Activated T-cell treated with anti-CD3 and anti-CD28 coated beads, Interleukin-2, amount 50 U/mL, for 72 hours (primary cell): ENCODE results near the gene ATOX1. TPM values are rescaled to one million over a fixed set of nuclear protein-coding genes. Genes with fewer than 3 reads are reported as not detected.
A peak's percentile ranks its signal among the peaks of the same experiment; 100 is the strongest.

ENCODE experiments used
- ATAC-seq, 2 donors: fragments of 150-1000 bp; cut with Tn5 transposase; replicated peaks in 1 of 2; 2 replicates each; pipeline ENCODE4 v1.10.0; 2021; ENCODE audit warnings: moderate library complexity in 2 of 2, mild to moderate bottlenecking in 1 of 2
- DNase-seq, 2 donors: peaks; one replicate each; pipeline ENCODE4 v3.0.0; 2021 to 2022; ENCODE audit warnings: mixed read lengths in 1 of 2
- H3K27ac Mint-ChIP-seq: one replicate; pipeline ENCODE4 v1.8.0; 2022; ENCODE audit warnings: mild to moderate bottlenecking, moderate library complexity, mixed read lengths
- H3K27me3 Mint-ChIP-seq: one replicate; pipeline ENCODE4 v1.8.0; 2022; ENCODE audit warnings: low read depth, mixed read lengths
- H3K36me3 Mint-ChIP-seq, 2 donors: one replicate each; pipeline ENCODE4 v1.8.0; 2022; ENCODE audit warnings: mixed read lengths in 2 of 2, mild to moderate bottlenecking in 1 of 2; ENCODE audit not compliant: insufficient read depth in 2 of 2
- H3K4me1 Mint-ChIP-seq: one replicate; pipeline ENCODE4 v1.8.0; 2022; ENCODE audit warnings: low read depth, mixed read lengths
- H3K4me3 Mint-ChIP-seq, 2 donors: one replicate each; pipeline ENCODE4 v1.8.0; 2022; ENCODE audit warnings: mild to moderate bottlenecking in 2 of 2, mixed read lengths in 2 of 2, moderate library complexity in 2 of 2
- H3K9me3 Mint-ChIP-seq, 2 donors: one replicate each; pipeline ENCODE4 v1.8.0; 2022; ENCODE audit warnings: mixed read lengths in 2 of 2
- total RNA-seq, 2 donors: library from RNA; stranded (reverse); gene quantifications; one replicate each; pipeline ENCODE4 v1.2.3, GENCODE V29; 2022

ATOX1 gene
- total RNA-seq, 2 donors from 2014 or later: 56.1 to 68.0 TPM

DNA sequence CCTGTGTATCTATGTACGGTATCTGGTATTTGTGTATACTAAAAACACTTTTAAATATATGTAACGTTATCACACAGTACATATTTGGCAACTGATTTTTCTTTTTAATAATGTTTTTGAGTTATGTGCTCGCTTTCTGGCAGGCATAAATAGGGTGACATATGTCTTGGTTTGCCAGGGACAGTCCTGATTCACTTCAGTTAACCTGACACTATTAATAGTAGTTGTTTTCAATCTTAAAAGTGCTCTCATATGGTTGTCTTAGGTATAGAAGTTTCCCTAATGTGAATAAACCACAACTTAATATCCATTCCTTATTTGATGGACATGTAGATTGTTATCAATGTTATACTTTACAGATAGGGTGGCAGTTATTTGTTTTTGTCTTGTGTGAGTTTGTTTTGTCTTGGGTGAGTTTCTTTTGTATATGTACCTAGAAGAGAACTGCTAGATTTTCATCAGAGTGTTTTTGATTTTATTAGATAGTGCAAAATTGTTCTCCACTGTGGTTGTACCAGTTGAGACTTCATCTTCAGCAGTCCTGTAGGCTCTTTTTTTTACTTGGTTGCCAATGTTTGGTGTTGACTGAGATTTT, 21.2 kb upstream of the ATOX1 start:
- H3K9me3 Mint-ChIP-seq: no peaks in the 10 kb centered on the region
- no peaks in the 10 kb centered on the region for H3K27me3 Mint-ChIP-seq
- ATAC-seq (no peak), DNase-seq (no peak)
- H3K27ac Mint-ChIP-seq: peak overlapping the region; percentile 79
- peak overlapping the region in 1 of 2 donors; percentile 41 for H3K4me3 Mint-ChIP-seq
- peaks cover 89% of the 10 kb centered on the region for H3K4me1 Mint-ChIP-seq
- peaks cover 3 to 22% of the 10 kb centered on the region in 2 donors for H3K36me3 Mint-ChIP-seq

DNA sequence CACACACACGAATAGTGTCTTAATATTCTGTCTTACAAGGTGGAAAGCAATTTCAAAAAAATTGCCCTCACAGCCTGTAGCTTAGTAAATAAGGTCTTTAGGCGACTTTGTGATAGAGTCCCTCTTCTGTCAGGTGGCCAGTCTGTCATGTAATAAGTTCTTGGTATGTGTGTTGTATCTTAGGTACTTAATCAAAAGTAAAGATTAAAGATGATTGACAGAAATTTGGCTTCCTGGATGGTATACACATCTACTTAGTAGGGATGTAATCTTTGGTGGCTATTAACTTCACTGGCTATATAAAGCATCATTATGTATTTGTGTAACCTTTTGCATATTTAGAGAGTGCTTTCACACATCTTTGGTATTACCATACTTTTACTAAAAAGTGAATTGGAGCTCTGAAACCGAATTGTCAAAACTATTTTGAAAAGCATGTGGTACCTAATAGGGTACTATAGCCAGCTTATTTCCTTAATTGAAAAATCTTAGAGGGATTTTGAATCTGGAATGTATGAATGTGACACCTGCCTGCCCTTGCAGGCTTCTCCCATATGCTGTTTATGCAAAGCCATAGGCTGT, 16.7 kb upstream of the ATOX1 start:
- Mint-ChIP-seq H3K9me3 (no peaks in the 10 kb centered on the region), H3K4me3 (peak overlapping the region; percentile 72 to 83), H3K36me3 (peaks cover 5 to 25% of the 10 kb centered on the region in 2 donors), H3K4me1 (peaks cover 66% of the 10 kb centered on the region), H3K27ac (peak overlapping the region; percentile 72), H3K27me3 (no peaks in the 10 kb centered on the region)
- ATAC-seq (no peak), DNase-seq (no peak)

- Mint-ChIP-seq H3K9me3 (no peaks in the 10 kb centered on the region), H3K4me1 (peaks cover 58% of the 10 kb centered on the region), H3K27ac (peak overlapping the region; percentile 9), H3K27me3 (no peaks in the 10 kb centered on the region), H3K4me3 (peak overlapping the region; percentile 83 to 84), H3K36me3 (peaks cover 5 to 22% of the 10 kb centered on the region in 2 donors)
- no peak for DNase-seq
- no peak for ATAC-seq
Observed at GRCh38 chr5:151773951-151774350, 15.5 kb upstream of the ATOX1 start.

GRCh38 chr5:151772846-151773561, 14.6 kb upstream of the ATOX1 start:
- Mint-ChIP-seq H3K27ac (peak overlapping the region; percentile 43), H3K27me3 (no peaks in the 10 kb centered on the region), H3K36me3 (peaks cover 5 to 19% of the 10 kb centered on the region in 2 donors), H3K4me3 (peak overlapping the region; percentile 83 to 86), H3K4me1 (peaks cover 49% of the 10 kb centered on the region), H3K9me3 (no peaks in the 10 kb centered on the region)
- DNase-seq (no peak), ATAC-seq (no peak)

GRCh38 chr5:151772029-151772845, 13.8 kb upstream of the ATOX1 start:
- H3K4me3 Mint-ChIP-seq: peak overlapping the region; percentile 83 to 86
- no peaks in the 10 kb centered on the region for H3K27me3 Mint-ChIP-seq
- DNase-seq: peak; percentile 53 to 55
- no peaks in the 10 kb centered on the region for H3K9me3 Mint-ChIP-seq
- peaks cover 42% of the 10 kb centered on the region for H3K4me1 Mint-ChIP-seq
- peak overlapping the region; percentile 43 for H3K27ac Mint-ChIP-seq
- peaks cover 4 to 11% of the 10 kb centered on the region in 2 donors for H3K36me3 Mint-ChIP-seq
- peak in 1 of 2 donors; percentile 7 for ATAC-seq

- Mint-ChIP-seq H3K4me3 (peak within 1 kb of the TSS; percentile 83 to 86), H3K27ac (peak within 1 kb of the TSS; percentile 43), H3K9me3 (no peaks in the 10 kb centered on the region), H3K27me3 (no peaks in the 10 kb centered on the region), H3K4me1 (peaks cover 34% of the 10 kb centered on the region), H3K36me3 (peaks cover 2 to 7% of the 10 kb centered on the region in 2 donors)
- DNase-seq: peak; percentile 98 to 100
- ATAC-seq: peak; percentile 82 to 83
Observed at GRCh38 chr5:151771259-151772028, 13.0 kb upstream of the ATOX1 start, which contains the start of gene G3BP1. Gene G3BP1, plus strand, starts transcription at chr5:151771954. Its CDS starts 14,667 bp downstream, at chr5:151786621.

GRCh38 chr5:151770383-151771258, 12.2 kb upstream of the ATOX1 start:
- no peaks in the 10 kb centered on the region for H3K27me3 Mint-ChIP-seq
- peaks cover 26% of the 10 kb centered on the region for H3K4me1 Mint-ChIP-seq
- no peak overlapping the region for H3K4me3 Mint-ChIP-seq
- peak overlapping the region; percentile 95 for H3K27ac Mint-ChIP-seq
- peak; percentile 33 to 42 for ATAC-seq
- peaks cover 2 to 4% of the 10 kb centered on the region in 2 donors for H3K36me3 Mint-ChIP-seq
- peak in 1 of 2 donors; percentile 79 for DNase-seq
- H3K9me3 Mint-ChIP-seq: no peaks in the 10 kb centered on the region

DNA sequence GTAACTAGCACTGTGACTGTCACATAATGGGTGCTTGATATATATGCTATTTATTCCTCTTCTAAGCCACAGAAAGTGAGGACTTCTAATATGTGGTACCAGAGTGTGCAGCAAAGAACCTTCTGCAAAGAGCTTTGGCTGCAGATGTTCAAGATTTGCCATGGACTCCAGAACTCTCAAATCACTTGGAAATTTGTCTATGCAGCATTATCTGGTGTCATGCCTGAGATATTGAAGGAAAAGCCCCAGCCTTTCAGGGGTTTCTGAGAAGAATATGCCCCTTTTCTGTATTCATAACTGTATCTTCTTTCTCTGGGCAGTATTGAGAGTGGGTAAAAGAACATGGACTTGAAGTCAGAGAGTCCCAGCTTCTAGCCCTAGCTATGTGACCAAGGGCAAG, 8.5 kb upstream of the ATOX1 start:
- no peak overlapping the region for H3K27ac Mint-ChIP-seq
- H3K4me3 Mint-ChIP-seq: no peak overlapping the region
- no peak for DNase-seq
- peaks cover 5% of the 10 kb centered on the region for H3K4me1 Mint-ChIP-seq
- no peak for ATAC-seq
- H3K27me3 Mint-ChIP-seq: no peaks in the 10 kb centered on the region
- H3K36me3 Mint-ChIP-seq: peaks cover 0 to 1% of the 10 kb centered on the region in 2 donors
- H3K9me3 Mint-ChIP-seq: no peaks in the 10 kb centered on the region

- no peaks in the 10 kb centered on the region for H3K36me3 Mint-ChIP-seq
- no peaks in the 10 kb centered on the region for H3K27me3 Mint-ChIP-seq
- ATAC-seq (no peak), DNase-seq (no peak)
- no peak overlapping the region for H3K4me3 Mint-ChIP-seq
- no peaks in the 10 kb centered on the region for H3K9me3 Mint-ChIP-seq
- peaks cover 1% of the 10 kb centered on the region for H3K4me1 Mint-ChIP-seq
- H3K27ac Mint-ChIP-seq: no peak overlapping the region
Observed at GRCh38 chr5:151764801-151765200, 6.4 kb upstream of the ATOX1 start.

GRCh38 chr5:151758141-151758429, 346 bp downstream of the ATOX1 start:
- DNase-seq (no peak), ATAC-seq (peak; percentile 20 to 34)
- no peaks in the 10 kb centered on the region for H3K27me3 Mint-ChIP-seq
- no peaks in the 10 kb centered on the region for H3K9me3 Mint-ChIP-seq
- peak overlapping the region; percentile 88 for H3K27ac Mint-ChIP-seq
- no peaks in the 10 kb centered on the region for H3K36me3 Mint-ChIP-seq
- H3K4me1 Mint-ChIP-seq: peaks cover 46% of the 10 kb centered on the region
- peak overlapping the region; percentile 93 to 94 for H3K4me3 Mint-ChIP-seq

DNA sequence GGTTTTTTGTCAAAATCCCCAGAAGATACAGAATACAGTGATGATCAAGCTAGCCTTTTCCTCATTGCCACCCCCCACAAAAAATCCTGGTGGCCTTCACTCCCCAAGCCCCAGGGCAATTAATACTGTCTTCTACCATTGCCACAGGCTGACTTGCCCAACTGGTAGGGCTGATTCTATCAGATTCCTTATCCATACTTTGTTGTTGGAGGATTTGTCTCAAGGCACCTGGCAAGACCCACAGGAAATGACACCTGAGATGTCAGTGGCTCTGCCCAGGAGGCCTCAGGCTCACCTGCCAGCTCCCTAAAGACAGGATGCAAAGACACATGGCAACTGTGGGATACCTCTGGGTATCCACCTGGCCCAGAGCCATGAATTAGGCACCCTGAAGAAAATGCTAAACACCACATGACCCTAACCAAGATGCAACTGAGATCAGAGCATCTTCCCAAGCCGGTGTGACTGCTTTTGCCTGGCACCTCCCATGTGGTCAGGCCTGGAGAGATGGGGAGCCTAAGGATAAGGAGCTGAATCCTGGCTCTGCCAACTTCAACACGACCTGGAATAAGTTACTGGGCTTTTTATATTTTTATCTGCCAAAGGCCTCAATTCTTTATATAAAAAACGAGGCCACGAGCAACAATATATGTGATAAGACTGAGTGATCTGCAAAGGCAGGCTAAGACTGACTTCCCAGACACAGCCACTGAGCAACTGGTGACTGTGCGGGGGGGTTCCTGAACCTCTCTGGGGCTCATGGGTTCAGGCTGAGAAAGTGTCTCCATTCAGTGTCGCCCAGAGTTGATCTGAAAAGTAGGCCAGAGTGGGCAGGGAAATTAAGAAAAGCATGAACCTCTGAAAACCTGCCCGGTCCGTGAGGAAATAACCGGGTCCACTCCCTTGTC, 944 bp downstream of the ATOX1 start:
- Mint-ChIP-seq H3K4me1 (peaks cover 50% of the 10 kb centered on the region), H3K4me3 (peak overlapping the region; percentile 93 to 94), H3K27ac (peak overlapping the region; percentile 82), H3K36me3 (peaks cover 0 to 4% of the 10 kb centered on the region in 2 donors), H3K27me3 (no peaks in the 10 kb centered on the region), H3K9me3 (no peaks in the 10 kb centered on the region)
- peak; percentile 14 to 35 for ATAC-seq
- DNase-seq: peak; percentile 12 to 34
